Fibroblast of upper back skin (primary cell): Measurements from ENCODE around the gene KCNAB2.
A peak's percentile ranks its signal among the peaks of the same experiment; 100 is the strongest.
"Not testable (repeated sequence)": the region's sequence is repeated elsewhere in the genome, so short reads cannot be mapped to it uniquely, and the experiment has no call there.

Source experiments
- DNase-seq: peaks from one replicate; pipeline ENCODE4 v3.0.0-alpha.2; 2013

Gene KCNAB2

GRCh38 chr1:6011161-6011945 lies 34.3 kb upstream of the KCNAB2 start:
- no peak for DNase-seq

DNA sequence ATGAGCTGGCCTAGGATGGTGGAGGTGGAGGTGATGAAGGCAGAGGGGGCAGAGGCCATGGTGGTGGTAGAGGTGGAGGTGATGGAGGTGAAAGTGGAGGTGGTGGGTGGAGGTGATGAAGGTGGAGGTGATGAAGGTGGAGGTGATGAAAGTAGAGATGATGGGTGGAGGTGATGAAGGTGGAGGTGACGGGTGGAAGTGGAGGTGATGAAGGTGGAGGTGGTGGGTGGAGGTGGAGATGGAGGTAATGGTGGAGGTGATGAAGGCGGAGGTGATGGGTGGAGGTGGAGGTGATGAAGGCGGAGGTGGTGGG lies 33.8 kb upstream of the KCNAB2 start:
- no peak for DNase-seq

GRCh38 chr1:6012529-6013318 lies 33.0 kb upstream of the KCNAB2 start:
- DNase-seq, result no peak

DNA sequence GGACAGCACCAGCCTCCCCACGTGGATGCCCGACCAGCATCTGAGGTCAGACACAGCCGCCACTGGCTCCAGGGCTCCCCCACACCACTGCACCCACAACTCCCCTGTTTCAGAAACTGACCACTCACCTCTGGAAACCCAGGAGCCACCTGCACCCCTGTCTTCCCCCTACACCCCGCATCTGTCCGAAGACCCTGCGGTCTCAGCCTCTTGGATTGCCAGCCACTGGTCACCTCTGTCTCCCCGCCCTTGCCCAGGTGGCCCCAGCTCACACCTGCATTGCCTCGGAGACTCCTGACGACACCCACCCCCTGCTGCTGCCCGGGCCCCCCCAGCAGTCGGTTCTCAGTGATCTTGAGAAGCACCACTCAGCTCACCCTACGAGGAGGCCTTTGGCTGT lies 32.2 kb upstream of the KCNAB2 start:
- no peak for DNase-seq

DNA sequence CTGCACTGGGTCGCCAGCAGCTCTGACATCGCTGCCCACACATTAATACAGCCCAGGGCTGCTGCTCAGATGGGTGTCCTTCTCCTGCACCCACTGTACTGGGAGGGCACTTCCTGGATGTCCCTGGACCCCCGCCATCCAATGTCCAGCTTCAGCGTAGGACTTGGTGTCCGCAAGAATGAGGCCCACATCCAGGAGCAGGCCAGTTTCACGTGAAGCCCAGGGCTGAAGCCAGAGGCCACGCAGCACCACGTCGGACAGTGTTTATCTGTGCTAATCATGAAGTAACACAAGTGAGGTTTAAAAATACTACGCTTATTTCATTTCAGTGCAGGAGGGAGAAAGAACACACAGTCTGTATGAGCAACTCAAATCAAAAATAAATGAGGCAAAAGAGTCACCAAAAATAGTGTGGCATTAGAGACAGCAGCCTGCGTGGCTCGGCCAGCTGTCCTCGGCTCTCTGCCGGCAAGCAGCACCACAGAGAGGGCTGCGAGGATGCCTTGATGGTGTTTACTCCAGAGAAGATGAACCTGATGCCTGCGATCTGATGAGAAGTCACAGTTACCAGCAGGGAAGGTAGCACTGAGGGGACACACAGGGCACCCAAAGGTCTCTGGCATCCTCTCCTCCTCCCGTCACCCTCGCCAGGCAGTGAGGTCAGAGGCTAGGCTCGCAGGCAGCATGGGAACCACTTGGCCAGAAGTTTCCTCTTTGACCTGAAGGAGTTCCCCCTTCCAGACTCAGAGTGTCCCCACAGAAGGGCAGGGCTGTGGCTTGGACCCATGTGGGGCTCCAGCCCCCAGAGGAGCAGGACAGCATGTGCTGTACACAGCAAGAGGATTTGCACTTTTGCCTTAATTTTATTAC lies 31.3 kb upstream of the KCNAB2 start:
- DNase-seq, result no peak

GRCh38 chr1:6016191-6016865 lies 29.4 kb upstream of the KCNAB2 start:
- peak; percentile 74 for DNase-seq

- not testable (repeated sequence) for DNase-seq
These were observed 28.0 kb upstream of the KCNAB2 start for GRCh38 chr1:6017654-6018053.

- DNase-seq, result no peak
These were observed 26.4 kb upstream of the KCNAB2 start for GRCh38 chr1:6019166-6019845.

- DNase-seq, result no peak
These were observed 23.5 kb upstream of the KCNAB2 start for GRCh38 chr1:6022193-6022592.

DNA sequence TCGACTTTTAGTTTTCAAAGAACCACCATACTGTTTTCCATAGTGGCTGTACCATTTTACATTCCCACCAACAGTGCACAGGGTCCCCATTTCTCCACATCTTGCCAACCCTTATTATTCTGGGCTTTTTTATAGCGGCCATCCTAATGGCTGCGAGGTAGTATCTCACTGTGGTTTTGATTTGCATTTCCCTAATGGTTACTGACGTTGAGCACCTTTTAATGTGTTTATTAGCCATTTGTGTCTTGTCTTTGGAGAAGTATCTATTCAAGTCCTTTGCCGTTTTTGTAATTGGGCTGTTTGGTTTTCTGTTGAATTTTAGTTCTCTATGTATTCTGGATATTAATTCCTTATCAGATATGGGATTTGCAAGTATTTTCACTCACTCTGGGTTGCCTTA lies 22.3 kb upstream of the KCNAB2 start:
- no peak for DNase-seq

DNA sequence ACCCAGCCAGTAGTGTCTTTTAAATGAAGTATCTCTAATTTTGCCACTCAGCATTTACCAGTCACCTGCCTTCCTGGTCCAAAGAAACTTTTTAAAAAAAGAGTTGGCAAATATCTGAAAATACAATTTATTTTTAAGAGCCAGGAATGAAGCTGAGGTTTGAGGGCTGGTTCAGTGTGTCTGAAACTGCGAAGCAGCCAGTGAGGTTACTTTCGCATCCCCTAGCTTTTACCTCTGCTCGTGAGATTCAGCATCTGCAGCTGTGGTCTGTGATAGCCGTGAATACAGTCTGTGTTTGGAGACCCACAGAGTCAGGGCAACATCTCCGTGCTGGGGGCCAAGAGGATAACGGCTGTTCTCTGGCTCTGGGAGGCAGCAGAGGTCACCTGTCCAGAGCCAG lies 21.3 kb upstream of the KCNAB2 start:
- no peak for DNase-seq

DNA sequence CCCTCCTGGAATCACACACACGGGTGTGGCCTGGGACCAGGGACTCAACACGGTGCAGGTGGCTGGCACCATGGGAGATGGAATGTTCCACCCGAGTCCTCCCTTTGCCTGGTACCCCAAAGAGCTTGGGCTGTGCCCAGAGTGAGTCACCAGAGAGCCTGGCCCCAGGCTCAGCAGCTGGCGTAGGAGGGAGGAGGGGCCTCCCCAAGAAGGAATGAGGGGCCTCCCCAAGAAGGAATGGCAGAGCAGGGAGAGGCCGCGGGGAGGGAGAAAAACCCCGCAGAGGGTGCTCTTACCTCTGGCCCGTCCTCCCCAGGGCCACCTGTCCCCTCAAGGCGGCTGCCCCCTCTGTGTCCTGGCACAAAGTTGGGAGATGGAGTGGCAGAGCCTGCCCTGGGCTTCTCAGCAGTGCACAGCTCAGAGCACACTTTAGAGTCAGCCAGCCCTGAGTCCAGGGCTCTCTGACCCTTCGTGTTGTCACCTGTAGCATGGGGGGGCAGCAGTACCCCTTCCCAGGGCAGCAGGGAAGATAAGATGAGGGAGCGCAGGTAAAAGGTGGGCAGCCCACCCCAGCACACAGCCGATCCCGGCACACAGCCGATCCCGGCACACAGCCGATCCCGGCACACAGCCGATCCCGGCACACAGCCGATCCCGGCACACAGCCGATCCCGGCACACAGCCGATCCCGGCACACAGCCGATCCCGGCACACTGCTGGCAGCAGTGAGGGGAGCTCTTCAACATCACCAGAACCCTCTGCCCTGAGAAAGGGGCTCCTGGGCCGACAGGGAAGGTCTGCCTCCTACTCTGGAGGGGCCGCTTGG lies 20.2 kb upstream of the KCNAB2 start:
- no peak for DNase-seq

DNA sequence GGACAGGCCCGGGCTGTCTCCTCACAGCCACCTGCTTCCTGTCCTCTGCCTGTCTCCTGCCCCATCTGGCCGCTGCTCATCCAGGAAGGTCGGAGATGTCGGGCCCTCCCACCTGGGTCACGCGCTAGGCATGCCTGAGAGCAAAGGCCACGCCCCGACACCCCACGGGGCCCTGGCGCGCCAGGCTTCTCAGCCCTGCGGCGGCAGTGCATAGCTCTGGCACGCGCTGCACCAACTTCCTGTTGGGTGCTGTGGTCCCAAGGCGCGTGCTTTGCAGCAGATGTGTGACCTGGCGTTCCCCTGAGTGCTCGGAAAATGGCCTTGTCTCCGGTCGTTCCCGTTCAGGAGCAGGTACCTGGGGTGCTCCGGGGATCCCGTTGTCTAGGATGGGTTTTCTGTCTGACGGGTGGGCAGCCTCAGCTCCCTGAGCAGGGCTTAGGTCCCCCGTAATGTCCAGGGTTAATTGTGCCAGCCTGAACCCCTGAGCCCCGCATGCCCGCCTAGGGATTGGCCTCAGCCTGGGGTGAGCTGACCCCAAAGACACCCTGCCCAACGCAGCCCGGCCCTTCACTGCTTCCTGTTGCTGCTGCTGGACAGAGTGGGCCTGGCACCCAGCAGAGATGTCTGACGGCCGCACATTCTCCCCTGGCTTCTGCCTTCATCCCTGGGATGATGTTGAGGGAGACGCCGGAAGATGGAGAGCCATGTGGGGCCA lies 19.4 kb upstream of the KCNAB2 start:
- peak; percentile 47 for DNase-seq

GRCh38 chr1:6027591-6027990 lies 18.1 kb upstream of the KCNAB2 start:
- DNase-seq, result no peak

DNA sequence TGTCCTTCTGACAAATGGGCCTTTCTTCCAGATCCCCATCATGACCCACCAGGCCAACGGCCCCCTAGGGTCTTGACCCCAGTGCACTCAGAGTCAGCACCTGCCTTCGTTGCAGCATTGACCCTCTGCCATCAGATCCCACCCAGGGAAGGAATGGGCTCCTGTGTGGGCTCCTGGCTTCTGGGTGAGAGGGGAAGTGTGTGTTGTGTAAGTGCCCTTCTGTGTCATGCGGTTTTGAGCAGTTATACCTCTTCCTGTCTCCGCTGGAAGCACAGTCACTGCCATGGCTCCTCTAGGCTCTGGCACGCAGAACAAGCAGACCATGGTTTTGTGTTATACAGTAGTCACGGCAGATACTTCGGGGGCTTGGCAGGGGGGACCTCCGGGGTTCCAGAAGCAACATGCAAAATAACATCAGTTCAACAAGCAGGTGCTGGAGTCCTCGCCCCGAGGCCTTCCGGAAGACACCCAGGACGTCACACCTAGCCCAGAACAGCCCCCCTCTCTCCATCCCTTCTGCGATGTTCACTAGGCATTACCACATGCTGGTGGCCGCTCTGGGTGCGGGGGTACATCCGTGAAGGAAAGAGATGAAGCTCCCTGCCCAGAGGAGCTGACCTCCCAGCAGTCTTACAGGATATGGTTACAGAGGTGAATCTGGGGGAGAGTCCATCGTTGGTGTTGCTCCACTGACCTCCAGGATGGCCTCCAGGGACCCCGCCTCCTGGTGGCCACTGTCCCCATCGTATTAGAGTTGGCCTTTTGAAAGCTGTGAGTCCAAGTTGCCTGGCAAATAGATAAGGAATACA lies 17.4 kb upstream of the KCNAB2 start:
- no peak for DNase-seq

DNA sequence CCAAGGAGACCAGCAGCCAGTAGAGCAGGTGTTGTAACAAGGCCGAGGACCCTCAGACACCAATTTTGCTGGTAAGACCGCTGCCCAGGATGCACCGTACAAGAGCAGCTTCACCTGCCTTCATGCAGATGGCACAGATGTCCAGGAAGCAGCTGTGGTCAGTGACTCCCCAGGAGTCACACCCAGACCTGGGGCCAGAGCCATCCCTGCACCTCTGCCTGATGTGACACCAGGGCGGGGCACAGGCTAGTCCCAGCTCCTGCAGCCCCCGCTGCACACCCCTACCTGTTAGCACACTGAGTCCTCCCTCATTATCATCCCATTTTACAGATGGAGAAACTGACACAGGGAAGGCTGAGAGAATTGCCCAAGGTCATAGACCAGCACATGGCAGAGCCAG lies 16.3 kb upstream of the KCNAB2 start:
- DNase-seq, result no peak

DNA sequence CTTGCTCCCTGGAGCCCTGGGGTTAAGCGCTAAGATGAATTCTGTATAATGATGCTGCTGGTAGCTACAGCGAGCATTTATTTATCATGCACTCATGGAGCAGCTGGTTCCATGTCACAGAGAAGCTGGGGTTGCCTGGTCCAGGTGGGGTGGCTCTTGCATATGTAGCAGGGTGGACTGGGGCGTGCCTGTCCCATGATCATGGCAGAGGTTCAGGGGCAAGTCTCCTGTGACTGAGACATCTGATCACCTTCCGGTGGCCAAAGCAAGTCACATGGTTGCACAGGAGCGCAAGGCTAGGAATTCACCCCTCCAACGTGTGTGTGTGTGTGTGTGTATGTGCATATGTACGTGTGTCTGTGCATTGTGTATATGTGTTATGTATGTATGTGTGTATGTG lies 15.6 kb upstream of the KCNAB2 start:
- no peak for DNase-seq

DNA sequence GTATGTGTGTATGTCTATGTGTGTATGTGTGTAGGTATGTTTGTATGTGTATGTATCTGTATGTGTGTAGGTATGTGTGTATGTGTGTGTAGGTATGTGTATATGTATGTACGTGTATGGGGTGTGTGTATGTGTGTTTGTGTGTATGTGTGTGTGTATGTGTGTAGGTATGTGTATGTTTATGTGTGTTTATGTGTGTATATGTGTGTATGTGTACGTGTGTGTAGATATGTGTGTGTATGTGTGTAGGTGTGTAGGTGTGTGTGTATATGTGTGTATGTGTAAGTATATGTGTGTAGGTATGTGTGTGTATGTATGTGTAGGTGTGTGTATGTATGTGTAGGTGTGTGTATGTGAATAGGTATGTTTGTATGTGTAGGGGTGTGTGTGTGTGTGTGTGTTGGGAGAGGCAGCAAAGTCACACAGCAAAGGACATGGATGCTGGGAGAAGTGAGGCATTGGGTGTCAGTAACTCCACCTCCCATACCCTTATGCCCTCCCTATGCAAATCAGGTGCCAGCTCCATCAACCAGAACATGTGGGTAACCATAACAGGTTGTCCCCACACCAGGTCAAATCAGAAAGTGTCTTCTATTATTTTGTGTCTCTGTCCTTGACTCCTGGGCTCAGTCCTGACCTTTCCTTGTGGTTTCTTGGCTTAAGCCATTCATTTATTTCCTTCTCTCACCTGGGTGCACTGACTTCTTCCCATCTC lies 15.0 kb upstream of the KCNAB2 start:
- DNase-seq, result no peak

GRCh38 chr1:6033124-6033523 lies 12.6 kb upstream of the KCNAB2 start:
- no peak for DNase-seq
